Activated naive CD4-positive, alpha-beta T cell treated with anti-CD3 and anti-CD28 coated beads, Interleukin-2, amount 50 U/mL, for 24 hours (primary cell): ENCODE data around the gene TECR.

Experiments
- H3K27ac Mint-ChIP-seq: one replicate; pipeline ENCODE4 v1.8.0; 2021; ENCODE audit warnings: mild to moderate bottlenecking, mixed read lengths
- H3K27me3 Mint-ChIP-seq: one replicate; pipeline ENCODE4 v1.8.0; 2021; ENCODE audit warnings: mixed read lengths
- H3K36me3 Mint-ChIP-seq: one replicate; pipeline ENCODE4 v1.8.0; 2021; ENCODE audit warnings: mixed read lengths
- H3K4me1 Mint-ChIP-seq: one replicate; pipeline ENCODE4 v1.8.0; 2021; ENCODE audit warnings: mixed read lengths
- H3K4me3 Mint-ChIP-seq: one replicate; pipeline ENCODE4 v1.8.0; 2021; ENCODE audit warnings: mild to moderate bottlenecking, mixed read lengths
- H3K9me3 Mint-ChIP-seq: one replicate; pipeline ENCODE4 v1.8.0; 2021; ENCODE audit warnings: mixed read lengths

TECR gene, protein sequence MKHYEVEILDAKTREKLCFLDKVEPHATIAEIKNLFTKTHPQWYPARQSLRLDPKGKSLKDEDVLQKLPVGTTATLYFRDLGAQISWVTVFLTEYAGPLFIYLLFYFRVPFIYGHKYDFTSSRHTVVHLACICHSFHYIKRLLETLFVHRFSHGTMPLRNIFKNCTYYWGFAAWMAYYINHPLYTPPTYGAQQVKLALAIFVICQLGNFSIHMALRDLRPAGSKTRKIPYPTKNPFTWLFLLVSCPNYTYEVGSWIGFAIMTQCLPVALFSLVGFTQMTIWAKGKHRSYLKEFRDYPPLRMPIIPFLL

GRCh38 chr19:14529254-14530004, at the start of gene TECR:
TECR (plus strand) TSS chr19:14529594; CDS start chr19:14529697, 103 bp downstream.
- H3K27me3 Mint-ChIP-seq, result no peaks in the 10 kb centered on the region
- no peaks in the 10 kb centered on the region for H3K36me3 Mint-ChIP-seq
- H3K4me1 Mint-ChIP-seq, result peaks cover 57% of the 10 kb centered on the region

GRCh38 chr19:14479975-14480699, 49.3 kb upstream of the TECR start:
- peaks cover 15% of the 10 kb centered on the region for H3K4me1 Mint-ChIP-seq
- no peaks in the 10 kb centered on the region for H3K9me3 Mint-ChIP-seq
- peaks cover 2% of the 10 kb centered on the region for H3K27me3 Mint-ChIP-seq
- no peaks in the 10 kb centered on the region for H3K36me3 Mint-ChIP-seq
- no peak overlapping the region for H3K4me3 Mint-ChIP-seq
- no peak overlapping the region for H3K27ac Mint-ChIP-seq

More at GRCh38 chr19:14529254-14530004, at the start of gene TECR:
- H3K9me3 Mint-ChIP-seq, result no peaks in the 10 kb centered on the region
- H3K27ac Mint-ChIP-seq, result peak within 1 kb of the TSS; percentile 98
- peak within 1 kb of the TSS; percentile 96 for H3K4me3 Mint-ChIP-seq

GRCh38 chr19:14480700-14481079, 48.7 kb upstream of the TECR start:
- H3K9me3 Mint-ChIP-seq, result no peaks in the 10 kb centered on the region
- no peak overlapping the region for H3K27ac Mint-ChIP-seq
- H3K4me3 Mint-ChIP-seq, result no peak overlapping the region
- H3K27me3 Mint-ChIP-seq, result peaks cover 2% of the 10 kb centered on the region
- H3K36me3 Mint-ChIP-seq, result no peaks in the 10 kb centered on the region
- peaks cover 10% of the 10 kb centered on the region for H3K4me1 Mint-ChIP-seq

- Mint-ChIP-seq H3K36me3 (no peaks in the 10 kb centered on the region), H3K27me3 (no peaks in the 10 kb centered on the region), H3K4me1 (peaks cover 6% of the 10 kb centered on the region), H3K4me3 (no peak overlapping the region), H3K9me3 (no peaks in the 10 kb centered on the region), H3K27ac (no peak overlapping the region)
These were observed 47.0 kb upstream of the TECR start for GRCh38 chr19:14482172-14482941.

- Mint-ChIP-seq H3K27ac (no peak overlapping the region), H3K4me1 (peaks cover 6% of the 10 kb centered on the region), H3K4me3 (no peak overlapping the region), H3K36me3 (peaks cover 1% of the 10 kb centered on the region), H3K9me3 (no peaks in the 10 kb centered on the region), H3K27me3 (no peaks in the 10 kb centered on the region)
These were observed 41.8 kb upstream of the TECR start for GRCh38 chr19:14487370-14488125.

GRCh38 chr19:14492756-14493337, 36.5 kb upstream of the TECR start:
- Mint-ChIP-seq H3K27ac (peak overlapping the region; percentile 1), H3K9me3 (no peaks in the 10 kb centered on the region), H3K36me3 (peaks cover 4% of the 10 kb centered on the region), H3K27me3 (no peaks in the 10 kb centered on the region), H3K4me3 (no peak overlapping the region), H3K4me1 (peaks cover 30% of the 10 kb centered on the region)

- H3K4me1 Mint-ChIP-seq, result peaks cover 30% of the 10 kb centered on the region
- no peaks in the 10 kb centered on the region for H3K9me3 Mint-ChIP-seq
- peak overlapping the region; percentile 68 for H3K4me3 Mint-ChIP-seq
- no peaks in the 10 kb centered on the region for H3K27me3 Mint-ChIP-seq
- peak overlapping the region; percentile 59 for H3K27ac Mint-ChIP-seq
- H3K36me3 Mint-ChIP-seq, result peaks cover 4% of the 10 kb centered on the region
These were observed 35.0 kb upstream of the TECR start for GRCh38 chr19:14494411-14494810.

- no peaks in the 10 kb centered on the region for H3K27me3 Mint-ChIP-seq
- peaks cover 30% of the 10 kb centered on the region for H3K4me1 Mint-ChIP-seq
- H3K36me3 Mint-ChIP-seq, result peaks cover 4% of the 10 kb centered on the region
- H3K4me3 Mint-ChIP-seq, result peak overlapping the region; percentile 83
- H3K27ac Mint-ChIP-seq, result peak overlapping the region; percentile 59
- H3K9me3 Mint-ChIP-seq, result no peaks in the 10 kb centered on the region
These were observed 34.3 kb upstream of the TECR start for GRCh38 chr19:14494910-14495671.

DNA sequence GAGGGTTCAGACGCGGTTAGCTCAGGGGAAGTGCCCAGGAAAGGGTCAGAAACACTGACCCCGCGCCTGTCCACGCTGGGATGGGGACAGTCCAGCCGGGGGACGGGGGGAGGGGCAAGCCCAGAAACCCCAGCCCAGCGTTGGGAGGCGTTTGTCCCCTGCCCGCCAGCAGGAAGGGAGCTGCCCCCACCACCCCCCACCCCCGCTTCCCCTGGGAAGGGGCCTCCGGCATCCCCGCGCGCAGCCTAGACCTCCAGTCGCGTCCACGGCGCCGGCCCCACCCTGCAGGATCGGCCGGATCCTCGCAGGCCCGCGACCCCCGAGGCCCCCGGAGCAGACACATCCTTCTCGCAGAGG, 33.7 kb upstream of the TECR start:
- Mint-ChIP-seq H3K27ac (peak overlapping the region; percentile 47), H3K4me3 (peak overlapping the region; percentile 83), H3K27me3 (no peaks in the 10 kb centered on the region), H3K4me1 (peaks cover 30% of the 10 kb centered on the region), H3K9me3 (no peaks in the 10 kb centered on the region), H3K36me3 (peaks cover 4% of the 10 kb centered on the region)

- H3K4me3 Mint-ChIP-seq, result peak within 1 kb of the TSS; percentile 83
- peak within 1 kb of the TSS; percentile 75 for H3K27ac Mint-ChIP-seq
- no peaks in the 10 kb centered on the region for H3K9me3 Mint-ChIP-seq
- H3K36me3 Mint-ChIP-seq, result peaks cover 4% of the 10 kb centered on the region
- no peaks in the 10 kb centered on the region for H3K27me3 Mint-ChIP-seq
- peaks cover 30% of the 10 kb centered on the region for H3K4me1 Mint-ChIP-seq
These were observed 33.2 kb upstream of the TECR start, which contains the start of gene GIPC1 for GRCh38 chr19:14496029-14496833. GIPC1 (minus strand) TSS chr19:14496127; CDS start chr19:14482976, 13,151 bp downstream.

DNA sequence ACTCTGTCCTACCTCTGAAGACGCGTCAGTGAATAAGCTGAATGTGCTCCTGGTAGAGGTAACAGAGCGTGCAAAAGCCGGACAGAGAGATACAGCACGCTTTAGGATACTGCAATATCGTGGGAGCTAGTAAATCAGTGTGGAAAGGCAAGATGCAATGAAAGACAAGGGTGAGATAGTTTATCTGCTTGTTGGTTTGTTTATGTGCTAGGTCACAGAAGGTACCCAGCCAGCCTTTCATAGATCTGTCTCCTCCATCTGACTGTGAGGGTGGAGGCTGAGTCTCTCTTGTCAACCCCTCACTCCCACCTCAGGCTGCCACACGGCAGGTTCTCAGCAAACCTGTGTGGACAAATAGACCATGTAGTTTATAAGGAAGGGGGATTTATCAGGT, 32.6 kb upstream of the TECR start:
- Mint-ChIP-seq H3K27ac (peak overlapping the region; percentile 75), H3K4me1 (peaks cover 30% of the 10 kb centered on the region), H3K36me3 (peaks cover 3% of the 10 kb centered on the region), H3K9me3 (no peaks in the 10 kb centered on the region), H3K4me3 (peak overlapping the region; percentile 76), H3K27me3 (no peaks in the 10 kb centered on the region)

- H3K36me3 Mint-ChIP-seq, result peaks cover 3% of the 10 kb centered on the region
- no peaks in the 10 kb centered on the region for H3K9me3 Mint-ChIP-seq
- H3K4me1 Mint-ChIP-seq, result peaks cover 30% of the 10 kb centered on the region
- H3K4me3 Mint-ChIP-seq, result peak overlapping the region; percentile 76
- no peak overlapping the region for H3K27ac Mint-ChIP-seq
- no peaks in the 10 kb centered on the region for H3K27me3 Mint-ChIP-seq
These were observed 32.0 kb upstream of the TECR start for GRCh38 chr19:14497228-14497921.
